Prostate gland (tissue), 2 donors: ENCODE results near the gene ZNF546.

Experiments used
- CTCF ChIP-seq, 4 experiments: fragments of 200-600 bp in 2 of 4; fragments of 450-650 bp in 2 of 4; sonication (generic) in 2 of 4; IDR thresholded peaks; 1 replicate in 3 of 4; 2 replicates in 1 of 4; pipeline ENCODE4 v1.5.1; 2016 to 2019; ENCODE audit warnings: antibody characterized with exemption in 4 of 4, mild to moderate bottlenecking in 2 of 4, moderate library complexity in 2 of 4
- POLR2A ChIP-seq: fragments of 450-650 bp; IDR thresholded peaks from one replicate; pipeline ENCODE4 v1.6.1; 2016; ENCODE audit warnings: antibody characterized with exemption, mild to moderate bottlenecking

DNA sequence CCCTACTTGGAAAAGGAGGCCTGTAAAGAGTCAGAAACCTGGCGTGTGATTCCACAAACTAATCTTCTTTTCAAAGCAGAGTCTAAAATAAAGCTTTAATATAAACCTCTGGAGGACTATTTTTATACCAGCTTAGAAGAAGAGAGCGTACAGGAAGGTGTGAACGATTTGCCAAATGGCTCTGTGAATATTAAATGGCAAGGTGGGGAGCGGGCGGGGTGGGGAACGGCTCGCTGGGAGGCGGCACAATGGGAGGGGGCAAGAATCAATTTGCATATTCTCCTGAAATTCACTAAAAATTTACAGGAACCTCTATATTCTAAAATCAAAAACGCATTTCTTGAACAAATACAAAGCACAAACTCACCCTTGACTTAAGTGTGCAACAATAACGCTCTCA, 58.2 kb downstream of the ZNF546 start:
- no peak for TF ChIP-seq CTCF (IDR thresholded peaks at IDR 0.05)
- TF ChIP-seq POLR2A = no peak
